ENCODE data around the gene TMOD2. TPM values are rescaled to one million over a fixed set of nuclear protein-coding genes. Genes with fewer than 3 reads are reported as not detected.

The TMOD2 gene
- polyA plus RNA-seq, 3 donors, result 5.8 to 12.7 (median 6.2) TPM

GRCh38 chr15:51731549-51732267 lies 19.7 kb upstream of the TMOD2 start:
- H2AFZ ChIP-seq (ENCODE audit: insufficient read depth, low read depth, low read length, poor library complexity, severe bottlenecking), result peak overlapping the region; percentile 50
- H3K9me3 ChIP-seq (replicated peaks in 1 of 2; ENCODE audit: control insufficient read depth in 1 of 2, insufficient read depth in 1 of 2, low read length in 2 of 2), result no peaks in the 10 kb centered on the region
- peaks cover 59 to 66% of the 10 kb centered on the region in 2 donors for H3K4me1 ChIP-seq (ENCODE audit: control insufficient read depth in 1 of 2, insufficient read depth in 2 of 2, low read length in 2 of 2)
- no peak for TF ChIP-seq CTCF (IDR thresholded peaks at IDR 0.05)
- peak overlapping the region; percentile 87 for H3K4me2 ChIP-seq (replicated peaks; ENCODE audit: extremely low read depth, low read length, poor library complexity, severe bottlenecking)
- peaks cover 39 to 41% of the 10 kb centered on the region in 2 donors for H3K36me3 Mint-ChIP-seq
- intact Hi-C loops (cut with micrococcal nuclease), result loop anchor here in 1 of 2 donors (10.0 kb wide), 1 partner anchor 107 kb away; the partner anchor contains the start of gene DMXL2
- H3K27me3 ChIP-seq (ENCODE audit: control insufficient read depth in 2 of 2, insufficient read depth in 2 of 2, low read length in 2 of 2), result no peaks in the 10 kb centered on the region
- peak; percentile 86 to 94 (median 93) for DNase-seq
- H3K27me3 Mint-ChIP-seq (ENCODE audit: low read depth in 3 of 3), result peaks cover 0 to 3% (median 2%) of the 10 kb centered on the region in 3 donors
- H3K4me1 Mint-ChIP-seq, result peaks cover 71% of the 10 kb centered on the region
- peak overlapping the region; percentile 84 to 90 for H3K4me3 Mint-ChIP-seq
- H3K27ac Mint-ChIP-seq, result peak overlapping the region; percentile 95 to 99 (median 97)
- peaks cover 91% of the 10 kb centered on the region for H3K79me2 ChIP-seq (ENCODE audit: insufficient read depth, low read length)
- peaks cover 0 to 7% of the 10 kb centered on the region in 2 donors for H3K36me3 ChIP-seq (replicated peaks in 1 of 2; ENCODE audit: control insufficient read depth in 1 of 2, insufficient read depth in 2 of 2, low read length in 2 of 2)
- 51% methylated on average over 2 of the region's 5 CpGs for WGBS (ENCODE audit: insufficient coverage)
- H3K4me3 ChIP-seq (replicated peaks in 1 of 3; ENCODE audit: low read depth in 2 of 3, low read length in 3 of 3), result peak overlapping the region; percentile 33 to 93 (median 80)
- H4K20me1 ChIP-seq (ENCODE audit: insufficient read depth, low read length), result peaks cover 36% of the 10 kb centered on the region
- H3K27ac ChIP-seq (ENCODE audit: low read depth in 1 of 2, low read length in 2 of 2), result peak overlapping the region; percentile 84 to 92
- H3K9ac ChIP-seq (ENCODE audit: insufficient read depth, low read length, poor library complexity, severe bottlenecking), result peak overlapping the region; percentile 68
- peaks cover 0 to 3% (median 0%) of the 10 kb centered on the region in 7 donors for H3K9me3 Mint-ChIP-seq

GRCh38 chr15:51732646-51733045 lies 18.8 kb upstream of the TMOD2 start:
- Mint-ChIP-seq H3K36me3 (peaks cover 37 to 41% of the 10 kb centered on the region in 2 donors), H3K4me1 (peaks cover 68% of the 10 kb centered on the region), H3K4me3 (peak overlapping the region; percentile 35 to 67), H3K27ac (peak overlapping the region in 5 of 7 donors; percentile 95 to 99 (median 96)), H3K9me3 (peaks cover 0 to 3% (median 0%) of the 10 kb centered on the region in 7 donors), H3K27me3 (ENCODE audit: low read depth in 3 of 3) (peaks cover 0 to 3% (median 2%) of the 10 kb centered on the region in 3 donors)
- Histone ChIP-seq H3K9me3 (replicated peaks in 1 of 2; ENCODE audit: control insufficient read depth in 1 of 2, insufficient read depth in 1 of 2, low read length in 2 of 2) (no peaks in the 10 kb centered on the region), H3K27me3 (ENCODE audit: control insufficient read depth in 2 of 2, insufficient read depth in 2 of 2, low read length in 2 of 2) (no peaks in the 10 kb centered on the region), H3K4me1 (ENCODE audit: control insufficient read depth in 1 of 2, insufficient read depth in 2 of 2, low read length in 2 of 2) (peaks cover 60 to 69% of the 10 kb centered on the region in 2 donors), H3K79me2 (ENCODE audit: insufficient read depth, low read length) (peaks cover 87% of the 10 kb centered on the region), H4K20me1 (ENCODE audit: insufficient read depth, low read length) (peaks cover 27% of the 10 kb centered on the region), H3K4me3 (replicated peaks in 1 of 3; ENCODE audit: low read depth in 2 of 3, low read length in 3 of 3) (peak overlapping the region in 1 of 3 experiments; percentile 80), H3K36me3 (replicated peaks in 1 of 2; ENCODE audit: control insufficient read depth in 1 of 2, insufficient read depth in 2 of 2, low read length in 2 of 2) (peaks cover 0 to 7% of the 10 kb centered on the region in 2 donors), H3K4me2 (replicated peaks; ENCODE audit: extremely low read depth, low read length, poor library complexity, severe bottlenecking) (peak overlapping the region; percentile 87), H2AFZ (ENCODE audit: insufficient read depth, low read depth, low read length, poor library complexity, severe bottlenecking) (no peak overlapping the region), H3K27ac (ENCODE audit: low read depth in 1 of 2, low read length in 2 of 2) (peak overlapping the region in 1 of 2 donors; percentile 92), H3K9ac (ENCODE audit: insufficient read depth, low read length, poor library complexity, severe bottlenecking) (no peak overlapping the region)
- TF ChIP-seq CTCF (IDR thresholded peaks at IDR 0.05), result no peak
- 20% methylated on average over 2 of the region's 2 CpGs for WGBS (ENCODE audit: insufficient coverage)
- intact Hi-C loops (cut with micrococcal nuclease), result loop anchor here in 1 of 2 donors (10.0 kb wide), 1 partner anchor 108 kb away; the partner anchor contains the start of gene DMXL2
- no peak for DNase-seq

Data from CD14-positive monocyte (primary cell).